Activated CD4-positive, alpha-beta memory T cell treated with anti-CD3 and anti-CD28 coated beads for 36 hours (primary cell): ENCODE data around the gene CTXN2. TPM values are rescaled to one million over a fixed set of nuclear protein-coding genes. Genes with fewer than 3 reads are reported as not detected.

ENCODE experiments used
- CTCF ChIA-PET: fragments of 350-600 bp; sonication (Branson Sonifier 250); formaldehyde crosslinking; loops from one replicate; lab custom pipeline; 2021; ENCODE audit warnings: antibody characterized with exemption, inconsistent platforms; lab: Charles Lee
- POLR2A ChIA-PET: fragments of 350-600 bp; sonication (Branson Sonifier 250); formaldehyde crosslinking; loops from one replicate; lab custom pipeline; 2021; ENCODE audit warnings: antibody characterized with exemption; lab: Charles Lee
- DNase-seq: peaks from one replicate; pipeline ENCODE4 v3.0.0-alpha.2; 2020
- H3K27ac Mint-ChIP-seq: one replicate; pipeline ENCODE4 v1.8.0; 2021; ENCODE audit warnings: mixed read lengths
- H3K27me3 Mint-ChIP-seq: one replicate; pipeline ENCODE4 v1.8.0; 2021; ENCODE audit warnings: mixed read lengths
- H3K36me3 Mint-ChIP-seq: one replicate; pipeline ENCODE4 v1.8.0; 2021; ENCODE audit warnings: mixed read lengths
- H3K4me1 Mint-ChIP-seq: one replicate; pipeline ENCODE4 v1.8.0; 2021; ENCODE audit warnings: low read depth, mixed read lengths
- H3K4me3 Mint-ChIP-seq: one replicate; pipeline ENCODE4 v1.8.0; 2021; ENCODE audit warnings: mild to moderate bottlenecking, mixed read lengths
- H3K9me3 Mint-ChIP-seq: one replicate; pipeline ENCODE4 v1.8.0; 2021; ENCODE audit warnings: mixed read lengths
- intact Hi-C: fragments of 100-400 bp; cut with micrococcal nuclease; formaldehyde crosslinking; loops from one replicate; pipeline ENCODE4 v1.15.1; 2023
- total RNA-seq, 2 experiments: library from RNA; stranded (reverse); gene quantifications; one replicate each; pipeline ENCODE4 v1.2.3, GENCODE V29; 2021

The CTXN2 gene
- total RNA-seq, 2 experiments from 2014 or later, result not detected

DNA sequence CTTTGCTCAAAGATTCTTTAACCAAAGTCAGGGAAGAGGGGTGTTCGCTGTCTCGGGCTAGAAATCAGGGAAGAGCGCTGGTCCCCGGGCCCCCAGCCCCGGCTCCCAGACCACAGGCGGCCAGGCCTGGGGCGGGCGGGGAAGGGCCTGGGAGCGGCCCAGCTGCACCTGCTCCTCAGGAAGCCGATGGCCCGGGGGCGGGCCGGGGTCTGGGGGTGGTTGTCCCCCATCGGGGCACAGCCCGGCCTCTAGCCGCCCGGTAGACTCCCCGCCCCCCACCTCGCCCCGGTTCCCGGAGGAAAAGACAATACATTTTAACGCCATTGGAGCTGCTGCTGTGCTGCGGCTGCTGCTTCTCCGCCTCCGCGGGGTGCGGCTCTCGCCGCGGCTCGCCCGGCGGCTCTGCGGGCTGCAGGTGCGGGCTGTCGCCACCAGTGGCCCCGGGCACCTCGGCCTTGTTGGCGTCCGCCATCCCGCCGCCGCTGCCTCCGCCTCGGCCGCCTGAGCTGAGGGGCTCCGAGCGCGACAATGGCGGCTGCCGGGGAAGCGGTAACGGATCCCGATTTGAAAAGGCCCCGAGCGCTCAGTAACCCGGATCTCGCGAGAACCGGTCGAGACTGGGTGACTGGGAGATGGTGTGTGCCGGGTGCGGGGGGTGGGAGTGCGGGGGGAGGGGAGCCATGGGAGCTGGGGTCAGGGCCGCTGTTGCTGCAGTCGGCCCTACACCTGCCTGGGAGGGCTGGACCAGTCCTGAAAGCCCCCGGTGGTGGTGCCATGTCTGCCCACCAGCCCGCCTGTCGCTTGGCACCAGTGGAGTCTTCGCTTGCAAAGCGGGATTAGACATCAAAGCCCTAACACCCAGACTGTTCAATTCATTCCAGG, 13.5 kb upstream of the CTXN2 start, which contains the start of gene MYEF2:
MYEF2 (minus strand) TSS at position 530 of the 882 bp plus-strand sequence; CDS start at position 472, 58 bp downstream.
- intact Hi-C loops, result loop anchor here (2.0 kb wide), 1 partner anchor 153 kb away; the partner anchor contains the start of gene DUT
- Mint-ChIP-seq H3K36me3 (peaks cover 7% of the 10 kb centered on the region), H3K27ac (peak within 1 kb of the TSS; percentile 79), H3K4me1 (peaks cover 22% of the 10 kb centered on the region), H3K27me3 (peaks cover 6% of the 10 kb centered on the region), H3K4me3 (peak within 1 kb of the TSS; percentile 84), H3K9me3 (no peaks in the 10 kb centered on the region)
- POLR2A ChIA-PET, result interaction anchor here (0.7 to 1.0 kb wide), 2 partner anchors 46 to 154 kb away, joined by 3 read pairs; no protein-coding TSS in a partner anchor
- DNase-seq, result peak; percentile 82
- CTCF ChIA-PET, result no interaction called here

DNA sequence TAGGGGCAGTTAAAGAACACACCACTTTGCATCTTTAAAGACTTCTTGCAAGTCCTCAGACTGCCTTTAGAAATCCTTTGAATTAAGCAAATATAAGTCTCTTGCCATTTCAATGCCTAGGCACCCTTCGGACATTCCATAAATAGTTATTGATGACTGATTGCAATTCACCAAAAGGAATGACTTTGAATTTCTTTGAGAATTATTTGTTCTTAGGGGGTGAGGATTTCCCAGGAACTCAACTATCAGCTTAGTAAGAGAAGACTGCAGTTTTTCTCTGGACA, 12.9 kb upstream of the CTXN2 start:
- intact Hi-C loops, result no loop called here
- ChIA-PET POLR2A (no interaction called here), CTCF (no interaction called here)
- no peak overlapping the region for H3K27ac Mint-ChIP-seq
- H3K4me3 Mint-ChIP-seq, result peak overlapping the region; percentile 45
- peaks cover 7% of the 10 kb centered on the region for H3K36me3 Mint-ChIP-seq
- peaks cover 22% of the 10 kb centered on the region for H3K4me1 Mint-ChIP-seq
- no peak for DNase-seq
- H3K9me3 Mint-ChIP-seq, result no peaks in the 10 kb centered on the region
- H3K27me3 Mint-ChIP-seq, result peaks cover 6% of the 10 kb centered on the region

DNA sequence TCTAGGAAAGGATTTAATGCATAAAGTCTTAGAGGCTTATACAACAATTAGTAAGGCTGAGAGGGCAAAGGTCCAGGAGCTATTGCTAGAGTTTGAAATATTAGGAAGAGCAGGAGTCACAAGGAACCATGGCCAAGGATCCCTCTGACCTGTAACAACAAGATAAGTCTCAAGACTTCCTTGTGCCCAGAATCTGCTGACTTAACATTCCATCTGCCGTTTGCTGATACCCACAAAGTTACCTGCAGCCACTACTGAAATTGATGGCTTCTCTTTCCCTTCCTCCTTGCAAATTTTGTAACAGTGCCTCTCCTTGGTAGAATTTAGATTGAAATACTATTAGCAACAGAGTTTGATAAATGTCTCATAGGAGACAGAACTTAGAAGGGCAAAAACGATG, 8.7 kb upstream of the CTXN2 start:
- intact Hi-C loops, result no loop called here
- CTCF ChIA-PET, result no interaction called here
- Mint-ChIP-seq H3K4me1 (no peaks in the 10 kb centered on the region), H3K27ac (no peak overlapping the region), H3K4me3 (no peak overlapping the region), H3K27me3 (peaks cover 14% of the 10 kb centered on the region), H3K9me3 (no peaks in the 10 kb centered on the region), H3K36me3 (no peaks in the 10 kb centered on the region)
- POLR2A ChIA-PET, result no interaction called here
- no peak for DNase-seq

DNA sequence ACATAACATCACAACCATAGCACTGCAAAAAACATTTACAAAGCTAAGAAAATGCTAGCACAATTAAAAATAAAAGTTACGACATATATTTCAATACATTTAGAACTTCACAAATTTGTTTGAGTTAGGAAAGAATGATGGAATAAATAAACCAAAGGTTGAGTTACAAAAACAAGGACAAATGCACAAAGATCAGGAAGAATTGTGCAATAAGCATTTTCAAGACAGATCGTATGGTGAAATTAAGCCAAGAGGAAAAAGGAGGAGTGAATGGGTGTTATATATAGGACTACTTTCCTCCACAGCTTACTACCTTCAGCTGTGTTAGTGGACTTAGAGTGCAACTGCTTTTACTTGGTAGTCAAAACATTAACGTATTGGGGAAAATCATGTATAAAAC, 5.9 kb upstream of the CTXN2 start:
- no peaks in the 10 kb centered on the region for H3K4me1 Mint-ChIP-seq
- no peaks in the 10 kb centered on the region for H3K36me3 Mint-ChIP-seq
- ChIA-PET CTCF (no interaction called here), POLR2A (no interaction called here)
- H3K27me3 Mint-ChIP-seq, result peaks cover 15% of the 10 kb centered on the region
- no peak overlapping the region for H3K27ac Mint-ChIP-seq
- no peaks in the 10 kb centered on the region for H3K9me3 Mint-ChIP-seq
- H3K4me3 Mint-ChIP-seq, result no peak overlapping the region
- DNase-seq, result no peak
- intact Hi-C loops, result no loop called here

DNA sequence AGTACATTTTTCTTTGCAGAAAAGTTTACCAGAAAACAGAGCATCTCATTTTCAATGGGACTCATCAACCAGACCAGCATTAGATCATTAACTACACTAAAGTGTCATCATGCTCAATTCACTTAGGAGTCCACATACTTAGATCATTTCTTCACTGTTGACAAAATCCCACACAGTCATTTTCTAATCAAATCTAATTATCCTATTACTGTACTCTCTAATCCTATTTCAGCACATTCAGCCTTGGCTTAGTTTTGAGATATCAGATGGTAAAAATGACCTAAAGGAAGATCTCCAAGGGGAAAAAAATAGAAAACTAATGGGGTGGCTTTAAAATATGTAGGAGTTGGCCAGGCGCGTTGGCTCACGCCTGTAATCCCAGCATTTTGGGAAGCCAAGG, 5.2 kb upstream of the CTXN2 start:
- Mint-ChIP-seq H3K4me3 (no peak overlapping the region), H3K4me1 (peaks cover under 1% of the 10 kb centered on the region), H3K9me3 (no peaks in the 10 kb centered on the region), H3K36me3 (no peaks in the 10 kb centered on the region), H3K27me3 (peaks cover 19% of the 10 kb centered on the region), H3K27ac (no peak overlapping the region)
- ChIA-PET CTCF (no interaction called here), POLR2A (no interaction called here)
- intact Hi-C loops, result no loop called here
- DNase-seq, result no peak

DNA sequence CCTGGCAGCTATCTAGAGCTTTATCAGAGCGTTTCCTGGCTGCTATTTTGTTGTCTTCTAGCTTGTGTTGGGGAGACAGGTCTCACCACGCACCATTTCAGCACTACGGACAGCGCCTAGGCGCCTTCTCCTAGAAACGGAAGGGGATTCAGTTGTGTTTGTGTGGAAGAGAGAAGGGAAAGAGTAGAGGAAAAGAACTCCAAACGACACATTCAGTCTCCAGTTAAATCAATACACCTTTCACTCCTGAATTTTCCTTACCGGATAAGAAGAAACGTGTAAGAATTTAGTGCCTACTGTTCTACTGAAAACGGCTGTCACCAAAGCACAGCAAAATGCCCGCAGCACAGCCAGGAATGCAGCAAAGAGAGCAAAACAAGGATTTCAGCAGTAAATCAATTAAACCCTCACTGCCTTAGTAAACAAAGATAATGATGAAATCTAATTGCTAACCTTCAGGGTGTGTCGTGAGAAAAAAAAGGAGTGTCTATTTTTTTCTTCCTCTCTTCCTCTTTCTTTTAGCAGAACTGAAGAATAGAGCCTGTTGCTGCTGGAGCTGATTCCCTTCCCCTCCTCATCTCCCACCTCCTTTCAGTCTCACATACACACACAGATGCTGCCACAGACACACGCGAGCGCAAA, 412 bp upstream of the CTXN2 start:
- no peak overlapping the region for H3K4me3 Mint-ChIP-seq
- H3K36me3 Mint-ChIP-seq, result no peaks in the 10 kb centered on the region
- H3K4me1 Mint-ChIP-seq, result peaks cover 4% of the 10 kb centered on the region
- ChIA-PET POLR2A (no interaction called here), CTCF (no interaction called here)
- no peaks in the 10 kb centered on the region for H3K9me3 Mint-ChIP-seq
- peaks cover 38% of the 10 kb centered on the region for H3K27me3 Mint-ChIP-seq
- DNase-seq, result peak; percentile 51
- intact Hi-C loops, result no loop called here
- no peak overlapping the region for H3K27ac Mint-ChIP-seq

DNA sequence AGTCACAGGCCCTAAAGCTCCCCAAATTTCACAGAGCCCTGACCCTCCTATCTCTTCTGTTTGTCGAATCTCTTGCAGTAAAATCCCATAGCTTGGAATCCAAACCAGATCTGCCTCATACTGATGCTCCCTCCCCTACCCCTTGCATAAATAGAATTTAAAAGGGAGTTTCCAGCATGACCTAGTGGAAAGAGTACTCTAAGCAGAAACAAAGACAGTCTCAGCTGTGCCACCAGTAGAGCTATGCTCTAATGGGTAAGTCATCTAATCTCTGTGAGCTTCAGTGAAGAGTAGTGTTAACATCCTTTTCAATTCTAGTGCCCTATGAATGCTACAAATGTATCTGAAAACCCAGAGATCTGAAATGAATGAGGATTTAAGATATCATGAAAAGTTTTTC, 10.6 kb downstream of the CTXN2 start:
- no peaks in the 10 kb centered on the region for H3K36me3 Mint-ChIP-seq
- no peak for DNase-seq
- no peak overlapping the region for H3K27ac Mint-ChIP-seq
- POLR2A ChIA-PET, result no interaction called here
- H3K9me3 Mint-ChIP-seq, result no peaks in the 10 kb centered on the region
- intact Hi-C loops, result no loop called here
- CTCF ChIA-PET, result no interaction called here
- H3K4me1 Mint-ChIP-seq, result no peaks in the 10 kb centered on the region
- H3K27me3 Mint-ChIP-seq, result peaks cover 16% of the 10 kb centered on the region
- no peak overlapping the region for H3K4me3 Mint-ChIP-seq

DNA sequence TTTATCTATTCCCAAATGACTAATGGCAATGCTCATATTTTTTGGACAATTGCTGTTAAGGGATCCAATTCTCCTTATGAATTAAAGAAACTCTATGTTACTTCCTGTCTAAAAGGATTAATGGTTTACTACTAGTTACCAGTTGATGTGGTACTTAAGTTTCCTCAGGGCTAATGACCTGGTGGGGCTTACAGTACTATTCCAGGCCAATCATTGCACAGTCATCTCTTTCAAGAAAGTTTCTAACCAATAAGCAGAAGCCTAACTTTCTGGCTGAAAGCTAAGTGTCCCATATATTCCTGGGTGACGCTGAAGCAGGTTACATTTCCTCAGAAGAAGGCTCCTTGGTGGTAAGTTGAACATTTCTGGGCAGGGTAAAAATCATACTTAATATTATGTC, 14.5 kb downstream of the CTXN2 start, which contains the start of gene SLC12A1:
SLC12A1 (plus strand) TSS at position 322 of the 400 bp plus-strand sequence. CDS start 1,418 bp downstream, outside the sequence.
- ChIA-PET POLR2A (no interaction called here), CTCF (interaction anchor here (0.7 kb wide), 1 partner anchor 76 kb away, joined by 4 read pairs; no protein-coding TSS in a partner anchor)
- no peak for DNase-seq
- H3K27me3 Mint-ChIP-seq, result peaks cover 11% of the 10 kb centered on the region
- H3K36me3 Mint-ChIP-seq, result no peaks in the 10 kb centered on the region
- intact Hi-C loops, result no loop called here
- H3K4me3 Mint-ChIP-seq, result no peak within 1 kb of the TSS
- H3K4me1 Mint-ChIP-seq, result no peaks in the 10 kb centered on the region
- no peak within 1 kb of the TSS for H3K27ac Mint-ChIP-seq
- H3K9me3 Mint-ChIP-seq, result no peaks in the 10 kb centered on the region

DNA sequence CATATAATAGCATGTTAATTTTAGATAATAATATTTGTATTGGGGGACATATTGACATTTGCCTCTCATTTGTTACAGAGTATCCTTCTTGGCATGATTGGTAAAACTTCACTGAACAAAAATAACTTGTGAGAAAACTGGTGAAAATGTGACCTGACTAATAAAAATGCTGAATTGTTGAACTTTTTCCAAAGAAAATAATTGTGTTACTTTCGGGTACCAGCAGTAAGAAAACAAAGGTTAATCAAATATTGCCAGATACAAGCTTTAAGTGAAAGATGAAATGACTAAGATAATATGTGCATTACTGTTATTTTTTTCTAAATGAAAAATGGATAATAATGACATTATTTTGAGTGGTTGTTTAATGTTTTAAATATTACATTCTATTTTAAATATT, 29.8 kb downstream of the CTXN2 start:
- Mint-ChIP-seq H3K9me3 (no peaks in the 10 kb centered on the region), H3K27ac (no peak overlapping the region), H3K36me3 (no peaks in the 10 kb centered on the region), H3K4me3 (no peak overlapping the region), H3K4me1 (no peaks in the 10 kb centered on the region), H3K27me3 (peaks cover 5% of the 10 kb centered on the region)
- no peak for DNase-seq
- ChIA-PET POLR2A (no interaction called here), CTCF (no interaction called here)
- intact Hi-C loops, result no loop called here

DNA sequence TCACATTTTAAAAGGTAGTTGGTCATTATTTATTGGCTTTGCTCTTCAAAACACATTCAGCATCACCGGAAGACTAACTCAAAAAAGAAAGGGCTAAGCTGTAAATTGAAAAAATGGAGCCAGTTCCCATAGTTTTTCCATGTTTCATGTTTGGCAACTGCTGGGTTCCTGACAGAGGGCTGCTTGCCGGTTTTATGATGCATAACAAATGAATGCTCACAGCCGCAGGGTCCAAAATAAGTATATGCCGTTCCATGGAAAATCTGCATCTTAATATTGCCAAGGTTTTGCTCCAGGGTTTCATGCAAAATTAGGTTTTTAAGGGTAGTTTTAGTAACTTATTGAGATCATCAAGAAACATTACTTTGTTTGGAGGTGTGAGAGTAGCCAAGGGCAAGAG, 30.4 kb downstream of the CTXN2 start:
- no peaks in the 10 kb centered on the region for H3K4me1 Mint-ChIP-seq
- intact Hi-C loops, result no loop called here
- H3K27me3 Mint-ChIP-seq, result peaks cover 5% of the 10 kb centered on the region
- DNase-seq, result no peak
- H3K27ac Mint-ChIP-seq, result no peak overlapping the region
- ChIA-PET CTCF (no interaction called here), POLR2A (no interaction called here)
- H3K36me3 Mint-ChIP-seq, result no peaks in the 10 kb centered on the region
- no peaks in the 10 kb centered on the region for H3K9me3 Mint-ChIP-seq
- no peak overlapping the region for H3K4me3 Mint-ChIP-seq

DNA sequence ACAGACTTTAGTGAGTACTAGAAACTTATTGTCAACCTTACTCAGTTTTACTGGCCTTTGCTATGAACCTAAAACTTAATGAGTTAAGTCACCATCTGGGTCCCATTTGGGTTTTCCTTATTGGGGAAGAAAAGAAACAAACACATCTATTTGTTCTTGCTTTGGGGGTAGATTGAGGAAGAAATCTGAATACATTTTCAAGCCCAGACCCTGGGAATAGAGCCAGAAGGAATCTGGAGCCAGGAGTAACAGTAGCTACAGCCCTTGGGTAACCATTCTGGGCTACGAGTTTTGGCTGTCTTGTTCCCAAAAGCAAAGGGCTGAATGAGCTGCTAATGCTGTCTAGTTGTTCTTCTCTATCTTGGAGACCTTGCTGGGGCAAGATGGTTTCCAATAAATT, 31.2 kb downstream of the CTXN2 start:
- ChIA-PET CTCF (no interaction called here), POLR2A (no interaction called here)
- Mint-ChIP-seq H3K27me3 (peaks cover 5% of the 10 kb centered on the region), H3K4me3 (no peak overlapping the region), H3K27ac (no peak overlapping the region), H3K9me3 (no peaks in the 10 kb centered on the region), H3K36me3 (no peaks in the 10 kb centered on the region), H3K4me1 (no peaks in the 10 kb centered on the region)
- intact Hi-C loops, result no loop called here
- DNase-seq, result no peak

DNA sequence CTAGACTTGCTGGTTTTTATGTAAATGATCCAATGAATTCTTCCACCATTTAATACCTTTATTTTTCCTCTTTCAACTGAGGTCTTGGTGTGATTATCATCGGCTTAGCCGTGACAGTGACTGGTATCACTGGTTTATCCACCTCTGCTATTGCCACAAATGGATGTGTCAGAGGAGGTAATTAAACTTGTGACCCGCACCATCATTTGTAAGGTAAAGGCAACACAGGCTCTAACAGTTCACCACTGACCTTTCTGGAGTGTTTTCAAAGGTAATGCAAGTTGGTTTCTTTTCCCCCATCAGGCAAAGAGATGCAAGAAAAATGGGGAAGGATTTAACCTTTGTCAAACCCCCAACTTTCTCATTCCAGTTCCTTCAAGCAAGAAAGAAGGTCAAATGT, 34.3 kb downstream of the CTXN2 start:
- ChIA-PET POLR2A (no interaction called here), CTCF (no interaction called here)
- no peak for DNase-seq
- Mint-ChIP-seq H3K27me3 (peaks cover 5% of the 10 kb centered on the region), H3K4me3 (no peak overlapping the region), H3K9me3 (no peaks in the 10 kb centered on the region), H3K4me1 (no peaks in the 10 kb centered on the region), H3K27ac (no peak overlapping the region), H3K36me3 (no peaks in the 10 kb centered on the region)
- intact Hi-C loops, result no loop called here
